Thyroid gland (tissue), 4 donors: ENCODE results near the gene RGCC. TPM values are rescaled to one million over a fixed set of nuclear protein-coding genes. Genes with fewer than 3 reads are reported as not detected.
"Not testable (repeated sequence)": the region's sequence is repeated elsewhere in the genome, so short reads cannot be mapped to it uniquely, and the experiment has no call there.

Experiments used
- DNase-seq, 2 donors: peaks; one replicate each; pipeline ENCODE4 v3.0.0-alpha.2; 2019
- H3K27ac ChIP-seq, 3 donors: fragments of 200-600 bp; sonication (generic); 1 replicate in 2 of 3; 2 replicates in 1 of 3; pipeline ENCODE4 v1.5.1; 2016 to 2019; ENCODE audit warnings: mild to moderate bottlenecking in 1 of 3, moderate library complexity in 1 of 3
- H3K27me3 ChIP-seq: fragments of 200-600 bp; sonication (generic); one replicate; pipeline ENCODE4 v1.5.1; 2019
- H3K36me3 ChIP-seq, 2 donors: fragments of 200-600 bp; sonication (generic); one replicate each; pipeline ENCODE4 v1.5.1; 2016 to 2019
- H3K4me1 ChIP-seq, 2 donors: fragments of 200-600 bp; sonication (generic); one replicate each; pipeline ENCODE4 v1.5.1; 2017 to 2019
- H3K4me3 ChIP-seq, 3 donors: fragments of 200-600 bp; sonication (generic); replicated peaks in 1 of 3; 1 replicate in 2 of 3; 2 replicates in 1 of 3; pipeline ENCODE4 v1.5.1; 2016; ENCODE audit warnings: mild to moderate bottlenecking in 1 of 3
- H3K9me3 ChIP-seq: fragments of 200-600 bp; sonication (generic); one replicate; pipeline ENCODE4 v1.5.1; 2017
- CTCF ChIP-seq, 6 experiments: fragments of 200-600 bp in 3 of 6; fragments of 450-650 bp in 3 of 6; sonication (generic) in 3 of 6; IDR thresholded peaks; one replicate each; pipeline ENCODE4 v1.5.1; 2016 to 2019; ENCODE audit warnings: antibody characterized with exemption in 6 of 6, mild to moderate bottlenecking in 2 of 6, inconsistent platforms in 1 of 6, moderate library complexity in 1 of 6
- POLR2A ChIP-seq, 2 donors: fragments of 450-650 bp; IDR thresholded peaks; one replicate each; pipeline ENCODE4 v1.6.1; 2017; ENCODE audit warnings: antibody characterized with exemption in 2 of 2, mild to moderate bottlenecking in 2 of 2, moderate library complexity in 1 of 2
- WGBS, 2 donors: methylation state at CpG; one replicate each; pipeline ENCODE4 v1.1.5; 2017; 5-methylcytosine and 5-hydroxymethylcytosine counted together
- intact Hi-C: fragments of 100-400 bp; cut with DNase I; formaldehyde crosslinking; loops from one replicate; pipeline ENCODE4 v1.15.1; 2023
- total RNA-seq, 4 donors: library from RNA; depleted of rRNA; stranded (reverse); fragments of >200 nt; gene quantifications; one replicate each; pipeline ENCODE4 v1.2.3, GENCODE V29; 2016

The RGCC gene
- total RNA-seq, 4 donors from 2014 or later: 84.8 to 162 (median 127) TPM

- H3K36me3 ChIP-seq: no peaks in the 10 kb centered on the region
- no peak overlapping the region for H3K4me3 ChIP-seq
- WGBS, 2 donors: 72 to 83% methylated on average over 1 of the region's 1 CpG
- no peak for TF ChIP-seq POLR2A (IDR thresholded peaks at IDR 0.05)
- H3K9me3 ChIP-seq: no peaks in the 10 kb centered on the region
- H3K27ac ChIP-seq: no peak overlapping the region
- intact Hi-C loops: loop anchor here (10.0 kb wide), 1 partner anchor 236 kb away; no protein-coding TSS in a partner anchor
- no peaks in the 10 kb centered on the region for H3K4me1 ChIP-seq
- H3K27me3 ChIP-seq: no peaks in the 10 kb centered on the region
- DNase-seq: no peak
Measured at GRCh38 chr13:41419206-41419605, 38.1 kb upstream of the RGCC start.

- H3K27ac ChIP-seq: no peak overlapping the region
- TF ChIP-seq POLR2A (IDR thresholded peaks at IDR 0.05): no peak
- TF ChIP-seq CTCF (IDR thresholded peaks at IDR 0.05): no peak
- 78 to 84% methylated on average over 4 of the region's 4 CpGs for WGBS, 2 donors
- intact Hi-C loops: no loop called here
- no peaks in the 10 kb centered on the region for H3K27me3 ChIP-seq
- H3K36me3 ChIP-seq: no peaks in the 10 kb centered on the region
- no peak overlapping the region for H3K4me3 ChIP-seq
- H3K4me1 ChIP-seq: no peaks in the 10 kb centered on the region
- H3K9me3 ChIP-seq: no peaks in the 10 kb centered on the region
- DNase-seq: no peak
Measured at GRCh38 chr13:41420146-41420545, 37.2 kb upstream of the RGCC start.

- H3K27ac ChIP-seq, H3K27me3 ChIP-seq, H3K9me3 ChIP-seq, H3K4me1 ChIP-seq, intact Hi-C loops, H3K36me3 ChIP-seq, H3K4me3 ChIP-seq, DNase-seq: not testable (repeated sequence)
- 60 to 67% methylated on average over 6 of the region's 6 CpGs for WGBS, 2 donors
Measured at GRCh38 chr13:41421330-41421729, 36.0 kb upstream of the RGCC start.

- H3K27me3 ChIP-seq, H3K9me3 ChIP-seq, DNase-seq, intact Hi-C loops, H3K4me3 ChIP-seq, H3K36me3 ChIP-seq, H3K4me1 ChIP-seq, H3K27ac ChIP-seq: not testable (repeated sequence)
- 68 to 70% methylated on average over 7 of the region's 7 CpGs for WGBS, 2 donors
Measured at GRCh38 chr13:41421983-41422382, 35.4 kb upstream of the RGCC start.

- H3K4me3 ChIP-seq, H3K9me3 ChIP-seq, H3K36me3 ChIP-seq, H3K4me1 ChIP-seq, H3K27me3 ChIP-seq, intact Hi-C loops, DNase-seq, H3K27ac ChIP-seq: not testable (repeated sequence)
- 83 to 84% methylated on average over 11 to 13 of the region's 13 CpGs for WGBS, 2 donors
Measured at GRCh38 chr13:41423259-41423658, 34.1 kb upstream of the RGCC start.

GRCh38 chr13:41424675-41425074 is 32.7 kb upstream of the RGCC start:
- DNase-seq, H3K27ac ChIP-seq, H3K9me3 ChIP-seq, H3K27me3 ChIP-seq, H3K4me1 ChIP-seq, H3K36me3 ChIP-seq, H3K4me3 ChIP-seq, intact Hi-C loops: not testable (repeated sequence)
- WGBS, 2 donors: 93 to 94% methylated on average over 6 of the region's 6 CpGs

GRCh38 chr13:41426047-41426446 is 31.3 kb upstream of the RGCC start:
- TF ChIP-seq CTCF (IDR thresholded peaks at IDR 0.05) (no peak), POLR2A (IDR thresholded peaks at IDR 0.05) (no peak)
- Histone ChIP-seq H3K4me1 (peaks cover 0 to 5% of the 10 kb centered on the region in 2 donors), H3K9me3 (no peaks in the 10 kb centered on the region), H3K27me3 (no peaks in the 10 kb centered on the region), H3K36me3 (no peaks in the 10 kb centered on the region), H3K27ac (no peak overlapping the region), H3K4me3 (no peak overlapping the region)
- intact Hi-C loops: no loop called here
- 65 to 77% methylated on average over 17 to 22 of the region's 22 CpGs for WGBS, 2 donors
- no peak for DNase-seq

- DNase-seq: no peak
- TF ChIP-seq POLR2A (IDR thresholded peaks at IDR 0.05) (no peak), CTCF (IDR thresholded peaks at IDR 0.05) (no peak)
- 46 to 48% methylated on average over 9 to 10 of the region's 17 CpGs for WGBS, 2 donors
Measured at GRCh38 chr13:41427666-41428065, 29.7 kb upstream of the RGCC start.

More at GRCh38 chr13:41427666-41428065, 29.7 kb upstream of the RGCC start:
- no peaks in the 10 kb centered on the region for H3K9me3 ChIP-seq
- H3K27me3 ChIP-seq: no peaks in the 10 kb centered on the region
- no peak overlapping the region for H3K4me3 ChIP-seq
- peaks cover 0 to 5% of the 10 kb centered on the region in 2 donors for H3K4me1 ChIP-seq
- H3K36me3 ChIP-seq: no peaks in the 10 kb centered on the region
- intact Hi-C loops: no loop called here
- no peak overlapping the region for H3K27ac ChIP-seq
